Frontal cortex (tissue), 4 donors: ENCODE measurements around the gene ITPRIP. TPM values are rescaled to one million over a fixed set of nuclear protein-coding genes. Genes with fewer than 3 reads are reported as not detected.

Experiments
- DNase-seq, 2 donors: peaks; one replicate each; pipeline ENCODE4 v3.0.0; 2012; ENCODE audit warnings: low spot score in 2 of 2
- FAIRE-seq: peaks from 2 replicates; lab custom pipeline; 2012; peaks lifted over from hg19 to GRCh38; lab: Jason Lieb, UNC
- total RNA-seq: library from RNA; depleted of rRNA; stranded (reverse); fragments of >200 nt; gene quantifications from one replicate; pipeline ENCODE4 v1.2.3, GENCODE V29; 2014
- donor health status: control.
- donor health status: control.
- donor health status: control.

ITPRIP gene
- total RNA-seq = 1.2 TPM

- DNase-seq (peak; percentile 67 to 72), FAIRE-seq (no peak)
These were observed at the start of gene ITPRIP for GRCh38 chr10:104337985-104338735. Gene ITPRIP (minus strand): TSS chr10:104338465. CDS start chr10:104316051, 22,414 bp downstream.

- DNase-seq (no peak), FAIRE-seq (no peak)
These were observed 49.0 kb upstream of the ITPRIP start for GRCh38 chr10:104387130-104387888.

GRCh38 chr10:104380336-104380735, 42.1 kb upstream of the ITPRIP start:
- no peak for DNase-seq
- no peak for FAIRE-seq

GRCh38 chr10:104376784-104377300, 38.6 kb upstream of the ITPRIP start:
- DNase-seq = no peak

GRCh38 chr10:104374591-104374990, 36.3 kb upstream of the ITPRIP start:
- no peak for FAIRE-seq
- DNase-seq = no peak

More at GRCh38 chr10:104376784-104377300, 38.6 kb upstream of the ITPRIP start:
- FAIRE-seq = no peak

- FAIRE-seq = no peak
- no peak for DNase-seq
These were observed 33.5 kb upstream of the ITPRIP start for GRCh38 chr10:104371753-104372152.

- DNase-seq (no peak), FAIRE-seq (no peak)
These were observed 30.1 kb upstream of the ITPRIP start for GRCh38 chr10:104368381-104368780.

GRCh38 chr10:104367904-104368303, 29.6 kb upstream of the ITPRIP start:
- no peak for FAIRE-seq

GRCh38 chr10:104359811-104360210, 21.5 kb upstream of the ITPRIP start:
- FAIRE-seq = no peak
- DNase-seq = no peak

More at GRCh38 chr10:104367904-104368303, 29.6 kb upstream of the ITPRIP start:
- DNase-seq = no peak

- DNase-seq (peak; percentile 58 to 75), FAIRE-seq (no peak)
These were observed 15.2 kb upstream of the ITPRIP start, which contains the start of gene CFAP58 for GRCh38 chr10:104353325-104354048. Gene CFAP58 (plus strand): TSS chr10:104353833. CDS start chr10:104353898, 65 bp downstream.

- FAIRE-seq = no peak
- DNase-seq = no peak
These were observed 13.7 kb upstream of the ITPRIP start for GRCh38 chr10:104351919-104352318.

GRCh38 chr10:104351061-104351702, 12.9 kb upstream of the ITPRIP start:
- no peak for DNase-seq
- no peak for FAIRE-seq

- peak in 1 of 2 donors; percentile 60 for DNase-seq
- peak; percentile 45 for FAIRE-seq
These were observed 11.9 kb upstream of the ITPRIP start for GRCh38 chr10:104350127-104350635.

GRCh38 chr10:104349623-104350126, 11.4 kb upstream of the ITPRIP start:
- DNase-seq = no peak
- FAIRE-seq = no peak

- no peak for FAIRE-seq
- DNase-seq = no peak
These were observed 10.3 kb upstream of the ITPRIP start for GRCh38 chr10:104348601-104349000.

- no peak for FAIRE-seq
- no peak for DNase-seq
These were observed 9.2 kb upstream of the ITPRIP start for GRCh38 chr10:104347295-104348045.

GRCh38 chr10:104345941-104346340, 7.7 kb upstream of the ITPRIP start:
- DNase-seq (no peak), FAIRE-seq (no peak)

GRCh38 chr10:104345515-104345914, 7.2 kb upstream of the ITPRIP start:
- FAIRE-seq (no peak), DNase-seq (no peak)
